HG03469 (cell line): ENCODE data around the gene SYT4.
"Not testable (repeated sequence)": the region's sequence is repeated elsewhere in the genome, so short reads cannot be mapped to it uniquely, and the experiment has no call there.

ENCODE experiments used
- ATAC-seq: cut with Tn5 transposase; IDR thresholded peaks from one replicate; pipeline ENCODE4 v1.9.1; 2021; ENCODE audit warnings: mild to moderate bottlenecking, moderate library complexity, moderate number of reproducible peaks; ENCODE audit not compliant: unreplicated experiment

SYT4 gene, protein sequence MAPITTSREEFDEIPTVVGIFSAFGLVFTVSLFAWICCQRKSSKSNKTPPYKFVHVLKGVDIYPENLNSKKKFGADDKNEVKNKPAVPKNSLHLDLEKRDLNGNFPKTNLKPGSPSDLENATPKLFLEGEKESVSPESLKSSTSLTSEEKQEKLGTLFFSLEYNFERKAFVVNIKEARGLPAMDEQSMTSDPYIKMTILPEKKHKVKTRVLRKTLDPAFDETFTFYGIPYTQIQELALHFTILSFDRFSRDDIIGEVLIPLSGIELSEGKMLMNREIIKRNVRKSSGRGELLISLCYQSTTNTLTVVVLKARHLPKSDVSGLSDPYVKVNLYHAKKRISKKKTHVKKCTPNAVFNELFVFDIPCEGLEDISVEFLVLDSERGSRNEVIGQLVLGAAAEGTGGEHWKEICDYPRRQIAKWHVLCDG

GRCh38 chr18:43277164-43277600 lies at the start of gene SYT4:
TSS of gene SYT4 (minus strand) at chr18:43277490. CDS start at chr18:43277281, 209 bp downstream.
- ATAC-seq = no peak

DNA sequence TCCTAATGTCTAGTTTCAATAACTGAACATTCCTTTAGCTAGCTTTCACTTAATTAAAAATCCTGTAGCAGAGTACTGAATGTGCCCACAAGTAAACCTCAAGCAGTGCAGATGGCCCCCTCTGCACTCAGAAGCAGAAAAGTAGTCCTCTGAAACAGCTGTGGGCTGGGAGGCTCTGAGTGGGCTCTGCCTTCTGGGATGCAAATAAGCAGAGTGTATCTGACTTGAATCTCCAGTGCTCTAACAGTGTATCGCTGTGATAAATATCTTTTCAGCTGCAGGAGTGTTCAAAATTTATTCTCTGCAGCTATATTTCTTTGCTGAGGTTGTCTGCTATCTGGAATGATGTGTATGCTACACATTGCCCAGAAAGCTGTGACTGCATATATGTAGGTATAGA lies 44.8 kb upstream of the SYT4 start:
- ATAC-seq = no peak

- ATAC-seq = no peak
Measured at GRCh38 chr18:43314941-43315340, 37.7 kb upstream of the SYT4 start.

- ATAC-seq = no peak
Measured at GRCh38 chr18:43312891-43313290, 35.6 kb upstream of the SYT4 start.

DNA sequence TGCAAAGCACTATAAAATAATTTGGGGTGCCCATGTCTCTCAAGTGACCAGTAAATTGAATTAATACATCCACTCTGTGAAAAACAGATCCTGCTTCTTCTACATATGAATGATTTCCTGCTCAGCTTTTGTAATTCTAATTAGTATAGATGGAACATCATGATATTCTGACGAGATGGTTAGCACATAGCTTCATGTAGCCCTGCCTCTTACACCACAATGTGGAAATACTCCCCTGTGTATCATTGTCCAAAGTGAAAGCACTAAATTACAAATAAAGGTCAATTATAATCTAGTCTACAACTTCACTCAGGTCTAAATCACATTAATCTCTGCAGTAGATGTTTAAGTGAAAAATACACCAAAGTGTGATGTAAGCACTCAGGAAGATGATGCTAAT lies 32.9 kb upstream of the SYT4 start:
- ATAC-seq = no peak

- ATAC-seq = no peak
Measured at GRCh38 chr18:43303376-43303775, 26.1 kb upstream of the SYT4 start.

DNA sequence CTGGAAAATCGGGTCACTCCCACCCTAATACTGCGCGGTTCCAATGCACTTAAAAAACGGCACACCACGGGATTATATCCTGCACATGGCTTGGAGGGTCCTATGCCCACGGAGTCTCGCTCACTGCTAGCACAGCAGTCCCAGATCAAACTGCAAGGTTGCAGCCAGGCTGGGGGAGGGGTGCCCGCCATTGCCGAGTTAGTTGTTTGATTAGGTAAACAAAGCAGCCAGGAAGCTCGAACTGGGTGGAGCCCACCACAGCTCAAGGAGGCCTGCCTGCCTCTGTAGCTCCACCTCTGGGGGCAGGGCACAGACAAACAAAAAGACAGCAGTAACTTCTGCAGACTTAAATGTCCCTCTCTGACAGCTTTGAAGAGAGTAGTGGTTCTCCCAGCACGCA lies 8.9 kb upstream of the SYT4 start:
- not testable (repeated sequence) for ATAC-seq

DNA sequence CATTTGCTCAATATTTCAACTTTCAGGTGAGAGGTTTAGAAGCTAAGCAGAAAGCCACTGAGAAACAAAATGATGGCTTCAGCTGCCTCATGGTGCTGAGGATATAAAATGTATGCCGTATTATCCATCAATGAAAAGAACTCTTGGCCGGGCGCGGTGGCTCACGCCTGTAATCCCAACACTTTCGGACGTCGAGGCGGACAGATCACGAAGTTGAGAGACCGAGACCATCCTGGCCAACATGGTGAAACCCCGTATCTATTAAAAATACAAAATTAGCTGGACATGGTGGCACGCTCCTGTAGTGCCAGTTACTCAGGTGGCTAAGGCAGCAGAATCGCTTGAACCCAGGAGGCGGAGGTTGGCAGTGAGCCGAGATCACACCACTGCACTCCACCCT lies 6.0 kb upstream of the SYT4 start:
- ATAC-seq = no peak

DNA sequence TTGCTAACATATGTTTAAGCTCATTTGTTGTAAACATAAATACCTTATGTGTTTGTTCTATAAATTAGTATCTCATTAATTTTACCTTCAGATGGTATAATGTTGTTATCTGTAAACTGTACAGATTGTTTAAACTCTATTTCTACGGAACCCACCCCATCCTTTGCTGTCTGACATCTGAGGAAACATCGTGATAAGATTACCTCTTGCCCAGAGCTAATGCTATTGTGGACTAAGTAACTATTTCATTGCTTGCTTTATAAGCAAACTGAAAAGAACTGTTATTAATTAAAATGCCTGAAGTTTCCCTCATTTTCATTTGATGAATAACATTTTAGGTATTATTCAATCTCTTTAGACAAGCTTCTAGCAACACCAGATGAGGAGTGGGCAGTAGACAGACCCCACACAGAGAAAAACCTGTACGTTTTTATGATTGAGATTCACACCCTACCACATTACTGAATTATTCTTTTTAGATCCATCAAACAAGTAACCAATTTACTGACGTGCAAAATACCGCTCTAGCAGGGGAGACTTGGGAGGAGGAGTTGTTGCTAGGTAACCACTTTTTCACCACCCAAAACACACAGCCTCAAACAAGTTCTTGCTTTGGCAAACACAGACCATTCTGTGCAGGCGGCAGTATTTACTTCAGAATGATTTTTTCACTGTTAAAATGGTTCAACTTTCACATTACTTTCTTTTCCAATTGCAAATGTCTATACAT lies 1.9 kb upstream of the SYT4 start:
- peak; percentile 80 for ATAC-seq

GRCh38 chr18:43278355-43278754 lies 1.1 kb upstream of the SYT4 start:
- no peak for ATAC-seq

DNA sequence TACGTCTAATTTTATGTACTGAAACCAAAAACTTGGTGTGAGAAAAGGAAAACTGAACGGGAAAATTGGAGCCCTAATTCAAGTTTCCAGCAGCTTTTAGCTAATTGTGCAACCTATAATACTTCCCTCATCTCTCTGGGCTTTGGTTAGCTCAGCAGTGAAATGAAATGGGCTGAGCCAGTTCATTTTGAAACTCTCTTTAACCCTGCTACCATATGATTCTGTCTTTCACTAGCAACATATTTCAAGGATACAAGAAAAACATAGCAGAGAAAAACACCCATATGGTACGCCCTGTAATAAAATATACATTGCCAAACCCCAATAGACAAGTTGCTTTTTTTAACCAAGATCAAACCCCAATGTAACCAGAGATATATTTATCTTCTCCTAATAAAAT lies 799 bp downstream of the SYT4 start:
- no peak for ATAC-seq

- ATAC-seq = no peak
Measured at GRCh38 chr18:43275546-43275945, 1.7 kb downstream of the SYT4 start.

DNA sequence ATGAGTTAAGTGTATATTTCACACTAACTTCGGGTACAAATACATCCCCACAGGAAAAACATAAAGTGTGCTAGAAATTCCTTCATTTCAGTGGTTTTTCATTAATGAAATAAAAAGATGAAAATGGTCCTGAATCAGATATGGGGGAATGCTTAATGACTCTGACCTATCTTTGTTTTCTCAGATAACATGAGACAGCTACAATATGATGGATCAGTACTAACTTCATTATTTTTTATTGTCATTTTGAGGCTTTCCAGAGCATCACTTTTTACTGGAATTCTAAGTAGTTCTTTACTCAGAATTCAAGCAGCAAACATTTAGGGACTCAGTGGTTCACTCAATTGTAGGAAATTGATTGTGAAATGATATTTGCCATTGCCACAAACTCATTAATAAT lies 2.8 kb downstream of the SYT4 start:
- no peak for ATAC-seq

DNA sequence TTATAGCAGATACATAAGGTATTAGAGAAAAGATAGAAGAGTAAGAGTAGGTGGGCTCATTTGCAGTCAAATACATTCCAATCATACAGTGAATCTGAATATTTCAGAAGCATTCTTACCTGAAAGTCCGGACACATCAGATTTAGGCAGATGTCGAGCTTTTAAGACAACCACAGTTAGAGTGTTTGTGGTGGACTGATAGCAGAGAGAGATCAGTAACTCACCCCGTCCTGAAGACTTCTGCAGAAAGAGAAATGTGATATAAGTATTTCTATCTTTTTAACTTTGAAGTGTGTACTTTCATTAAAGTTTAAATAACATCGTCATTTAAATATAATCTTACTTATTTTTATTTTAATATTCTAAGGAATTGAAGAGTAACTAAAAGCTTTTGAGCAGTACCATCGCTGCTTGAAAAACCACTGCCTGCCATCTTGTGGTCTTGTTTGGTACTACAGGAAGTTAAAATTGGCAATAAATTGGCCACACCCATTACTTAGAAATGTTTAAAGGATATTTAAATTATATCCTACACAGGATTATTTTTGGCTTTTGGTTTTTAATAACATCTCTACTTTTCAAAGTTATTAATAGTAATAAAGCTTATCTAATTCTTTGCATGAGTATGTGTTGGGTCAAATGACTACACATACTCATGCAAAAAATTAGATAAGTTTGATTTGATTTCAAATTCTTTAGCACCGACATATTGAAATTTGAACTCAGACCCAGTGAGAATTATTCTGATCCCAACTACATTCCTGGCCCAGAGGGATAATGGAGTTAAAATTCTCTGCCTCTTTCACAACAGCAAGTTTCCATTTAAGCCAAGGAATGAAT lies 5.5 kb downstream of the SYT4 start:
- peak; percentile 66 for ATAC-seq

GRCh38 chr18:43267818-43268217 lies 9.5 kb downstream of the SYT4 start:
- ATAC-seq = no peak

- no peak for ATAC-seq
Measured at GRCh38 chr18:43265465-43265864, 11.8 kb downstream of the SYT4 start.

- ATAC-seq = no peak
Measured at GRCh38 chr18:43248610-43249249, 28.6 kb downstream of the SYT4 start.

GRCh38 chr18:43247944-43248343 lies 29.3 kb downstream of the SYT4 start:
- ATAC-seq = no peak

GRCh38 chr18:43238429-43238828 lies 38.9 kb downstream of the SYT4 start:
- ATAC-seq = no peak

DNA sequence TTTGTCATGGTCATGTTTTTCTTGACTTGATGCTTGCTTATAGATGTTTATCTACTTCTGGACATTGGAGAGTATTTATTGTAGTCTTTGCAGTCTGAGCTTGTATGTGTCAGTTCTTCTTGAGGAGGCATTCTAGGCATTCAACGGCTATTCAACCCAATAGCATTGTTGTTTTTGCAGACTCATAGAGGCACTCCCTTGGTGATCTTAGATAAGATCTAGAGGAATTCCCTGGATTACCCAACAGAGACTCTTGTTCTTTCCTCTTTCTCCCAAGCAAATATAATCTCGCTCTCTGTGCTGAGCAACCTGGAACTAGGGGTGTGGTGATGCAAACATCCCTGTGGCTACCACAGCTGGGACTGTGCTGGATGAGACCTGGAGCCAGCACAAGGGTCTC lies 40.4 kb downstream of the SYT4 start:
- no peak for ATAC-seq

GRCh38 chr18:43234889-43235288 lies 42.4 kb downstream of the SYT4 start:
- ATAC-seq = no peak
